ENCODE measurements around the gene DNAJC11.
"Not testable (repeated sequence)": the region's sequence is repeated elsewhere in the genome, so short reads cannot be mapped to it uniquely, and the experiment has no call there.

DNAJC11 gene

DNA sequence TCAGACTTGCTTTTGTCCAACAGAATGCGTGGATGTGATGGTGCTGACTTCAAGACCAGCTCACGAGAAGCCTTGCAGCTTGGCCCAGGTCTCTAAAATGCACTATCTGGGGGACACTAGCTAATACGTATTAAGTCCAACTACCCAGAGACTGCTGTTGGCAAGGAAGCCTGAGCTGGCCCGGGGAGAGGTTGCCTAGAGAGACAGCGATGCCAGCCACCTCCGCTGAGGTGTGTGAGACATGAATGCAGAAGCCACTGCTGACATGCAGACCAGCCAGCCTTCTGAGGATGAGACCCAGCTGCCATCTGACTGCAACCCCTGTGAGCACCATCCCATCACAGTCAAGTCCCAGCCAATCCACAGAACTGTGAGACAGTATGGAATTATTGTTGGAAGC is 44.5 kb downstream of the DNAJC11 start:
- H3K27me3 ChIP-seq (replicated peaks; ENCODE audit: control insufficient read depth, insufficient read depth, low read length, poor library complexity, severe bottlenecking): no peaks in the 10 kb centered on the region
- no peak for DNase-seq
- no peaks in the 10 kb centered on the region for H3K4me1 ChIP-seq (ENCODE audit: control insufficient read depth, insufficient read depth, low read length, poor library complexity, severe bottlenecking)
- H3K36me3 ChIP-seq (ENCODE audit: control insufficient read depth, insufficient read depth, low read length): peaks cover 16% of the 10 kb centered on the region
- no peaks in the 10 kb centered on the region for H3K9me3 ChIP-seq (ENCODE audit: control insufficient read depth, low read length)
- no peak overlapping the region for H3K27ac ChIP-seq (ENCODE audit: insufficient read depth, low read length, poor library complexity, severe bottlenecking)
- no peak overlapping the region for H3K4me3 ChIP-seq (ENCODE audit: insufficient read depth, low read depth, low read length, poor library complexity, severe bottlenecking)

DNA sequence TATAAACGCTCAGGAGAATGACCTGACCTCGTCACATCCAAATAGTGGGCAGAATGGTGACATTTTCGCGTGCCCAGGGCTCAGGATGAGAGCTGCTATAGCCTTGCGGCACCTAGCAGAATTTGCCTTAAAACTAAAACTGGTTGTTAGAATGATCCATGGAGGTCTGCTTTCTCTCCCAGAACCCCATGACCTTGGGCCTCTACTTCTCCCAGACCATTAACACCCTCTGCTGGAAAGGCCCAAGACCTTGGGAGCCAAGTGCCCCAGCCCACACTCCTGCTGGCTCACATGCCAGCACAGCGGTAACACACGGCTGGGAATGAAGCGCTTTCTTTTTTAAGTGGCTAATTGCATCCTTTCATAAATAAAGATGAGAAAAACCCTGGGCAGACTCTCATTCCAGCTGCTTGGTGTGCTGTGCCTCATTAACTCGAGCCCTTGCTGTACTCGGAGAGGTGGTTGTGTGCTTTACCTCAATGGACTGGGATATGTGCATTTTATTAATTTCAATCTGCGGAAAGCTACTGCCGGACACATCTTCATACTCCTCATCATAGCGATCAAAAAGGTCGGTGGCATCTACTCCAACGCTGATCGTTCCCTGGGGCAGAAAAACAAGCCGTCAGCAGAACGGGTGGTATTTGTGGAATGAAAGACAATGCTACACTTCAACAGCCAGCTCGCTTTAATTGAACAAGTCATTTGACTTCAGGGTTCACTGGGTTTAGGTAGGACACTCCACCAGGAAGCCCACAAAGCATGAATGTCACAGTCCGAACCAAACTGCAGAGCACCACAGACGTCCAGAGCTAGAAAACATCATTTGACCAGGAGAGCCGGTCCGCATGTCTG is 48.0 kb downstream of the DNAJC11 start:
- Histone ChIP-seq H3K27me3 (replicated peaks; ENCODE audit: control insufficient read depth, insufficient read depth, low read length, poor library complexity, severe bottlenecking) (no peaks in the 10 kb centered on the region), H3K27ac (ENCODE audit: insufficient read depth, low read length, poor library complexity, severe bottlenecking) (no peak overlapping the region), H3K36me3 (ENCODE audit: control insufficient read depth, insufficient read depth, low read length) (peaks cover 26% of the 10 kb centered on the region), H3K9me3 (ENCODE audit: control insufficient read depth, low read length) (no peaks in the 10 kb centered on the region), H3K4me3 (ENCODE audit: insufficient read depth, low read depth, low read length, poor library complexity, severe bottlenecking) (no peak overlapping the region), H3K4me1 (ENCODE audit: control insufficient read depth, insufficient read depth, low read length, poor library complexity, severe bottlenecking) (no peaks in the 10 kb centered on the region)
- DNase-seq: no peak

DNA sequence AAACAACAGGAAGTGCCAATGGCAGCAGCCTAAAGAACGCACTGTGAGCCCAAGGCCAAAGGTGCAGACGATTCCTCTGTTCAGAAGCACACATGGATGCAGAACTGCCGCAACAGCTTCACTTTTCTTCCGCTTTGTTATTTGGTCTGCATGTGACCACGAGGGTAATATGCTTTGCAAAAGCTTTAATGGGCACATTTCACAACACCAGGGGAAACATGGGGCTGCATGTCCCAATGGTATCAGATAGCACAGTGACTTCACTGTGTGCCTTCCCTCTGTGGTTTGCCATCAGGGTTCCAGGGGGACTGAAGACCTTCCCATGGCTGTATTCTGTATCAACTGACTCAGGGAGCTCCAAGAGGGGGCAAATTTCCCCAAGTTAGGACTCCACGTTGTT is 48.6 kb downstream of the DNAJC11 start:
- no peak for DNase-seq
- no peak overlapping the region for H3K27ac ChIP-seq (ENCODE audit: insufficient read depth, low read length, poor library complexity, severe bottlenecking)
- peaks cover 26% of the 10 kb centered on the region for H3K36me3 ChIP-seq (ENCODE audit: control insufficient read depth, insufficient read depth, low read length)
- H3K9me3 ChIP-seq (ENCODE audit: control insufficient read depth, low read length): no peaks in the 10 kb centered on the region
- H3K27me3 ChIP-seq (replicated peaks; ENCODE audit: control insufficient read depth, insufficient read depth, low read length, poor library complexity, severe bottlenecking): no peaks in the 10 kb centered on the region
- no peaks in the 10 kb centered on the region for H3K4me1 ChIP-seq (ENCODE audit: control insufficient read depth, insufficient read depth, low read length, poor library complexity, severe bottlenecking)
- no peak overlapping the region for H3K4me3 ChIP-seq (ENCODE audit: insufficient read depth, low read depth, low read length, poor library complexity, severe bottlenecking)

DNA sequence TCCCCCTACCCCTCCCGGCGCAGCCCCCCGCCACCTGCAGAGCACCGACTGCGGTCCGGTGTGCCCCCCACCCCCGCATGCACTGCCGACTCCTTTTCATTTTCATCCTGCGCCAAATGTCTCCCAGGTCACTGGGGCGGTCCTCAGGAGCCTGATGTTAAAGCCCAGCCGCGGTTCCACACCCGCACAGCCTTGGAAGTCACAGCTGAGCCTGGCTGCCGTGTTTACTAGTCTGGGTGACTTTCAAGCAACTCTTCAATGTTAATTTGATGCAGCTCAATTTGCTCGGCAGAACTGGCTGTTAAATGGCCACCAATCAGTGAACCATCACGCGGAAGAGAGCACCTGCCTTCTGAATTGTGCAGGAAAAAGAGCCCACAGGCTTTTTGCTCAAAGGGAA is 49.7 kb downstream of the DNAJC11 start:
- DNase-seq: no peak
- no peaks in the 10 kb centered on the region for H3K27me3 ChIP-seq (replicated peaks; ENCODE audit: control insufficient read depth, insufficient read depth, low read length, poor library complexity, severe bottlenecking)
- no peak overlapping the region for H3K27ac ChIP-seq (ENCODE audit: insufficient read depth, low read length, poor library complexity, severe bottlenecking)
- H3K4me1 ChIP-seq (ENCODE audit: control insufficient read depth, insufficient read depth, low read length, poor library complexity, severe bottlenecking): no peaks in the 10 kb centered on the region
- no peaks in the 10 kb centered on the region for H3K9me3 ChIP-seq (ENCODE audit: control insufficient read depth, low read length)
- no peak overlapping the region for H3K4me3 ChIP-seq (ENCODE audit: insufficient read depth, low read depth, low read length, poor library complexity, severe bottlenecking)
- peaks cover 26% of the 10 kb centered on the region for H3K36me3 ChIP-seq (ENCODE audit: control insufficient read depth, insufficient read depth, low read length)

DNA sequence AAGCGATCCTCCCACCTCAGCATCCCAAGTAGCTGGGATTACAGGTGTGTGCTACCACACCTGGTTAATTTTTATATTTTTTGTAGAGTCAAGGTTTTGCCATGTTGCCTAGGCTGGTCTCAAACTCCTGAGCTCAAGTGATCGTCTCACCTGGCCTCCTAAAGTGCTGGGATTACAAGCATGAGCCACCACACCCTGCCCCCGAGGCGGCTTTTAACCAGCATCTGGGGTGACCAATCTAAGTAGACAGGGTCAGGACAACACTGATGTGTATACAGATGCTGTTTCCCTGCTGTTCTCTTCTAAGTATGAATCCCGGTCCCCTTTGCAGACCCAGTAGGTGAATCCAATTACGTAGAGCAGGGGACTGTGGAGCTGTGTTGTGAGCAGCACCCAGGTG is 53.1 kb downstream of the DNAJC11 start:
- Histone ChIP-seq H3K27me3 (replicated peaks; ENCODE audit: control insufficient read depth, insufficient read depth, low read length, poor library complexity, severe bottlenecking) (no peaks in the 10 kb centered on the region), H3K27ac (ENCODE audit: insufficient read depth, low read length, poor library complexity, severe bottlenecking) (no peak overlapping the region), H3K4me3 (ENCODE audit: insufficient read depth, low read depth, low read length, poor library complexity, severe bottlenecking) (no peak overlapping the region), H3K9me3 (ENCODE audit: control insufficient read depth, low read length) (no peaks in the 10 kb centered on the region), H3K36me3 (ENCODE audit: control insufficient read depth, insufficient read depth, low read length) (peaks cover 27% of the 10 kb centered on the region), H3K4me1 (ENCODE audit: control insufficient read depth, insufficient read depth, low read length, poor library complexity, severe bottlenecking) (peaks cover 3% of the 10 kb centered on the region)
- no peak for DNase-seq

DNA sequence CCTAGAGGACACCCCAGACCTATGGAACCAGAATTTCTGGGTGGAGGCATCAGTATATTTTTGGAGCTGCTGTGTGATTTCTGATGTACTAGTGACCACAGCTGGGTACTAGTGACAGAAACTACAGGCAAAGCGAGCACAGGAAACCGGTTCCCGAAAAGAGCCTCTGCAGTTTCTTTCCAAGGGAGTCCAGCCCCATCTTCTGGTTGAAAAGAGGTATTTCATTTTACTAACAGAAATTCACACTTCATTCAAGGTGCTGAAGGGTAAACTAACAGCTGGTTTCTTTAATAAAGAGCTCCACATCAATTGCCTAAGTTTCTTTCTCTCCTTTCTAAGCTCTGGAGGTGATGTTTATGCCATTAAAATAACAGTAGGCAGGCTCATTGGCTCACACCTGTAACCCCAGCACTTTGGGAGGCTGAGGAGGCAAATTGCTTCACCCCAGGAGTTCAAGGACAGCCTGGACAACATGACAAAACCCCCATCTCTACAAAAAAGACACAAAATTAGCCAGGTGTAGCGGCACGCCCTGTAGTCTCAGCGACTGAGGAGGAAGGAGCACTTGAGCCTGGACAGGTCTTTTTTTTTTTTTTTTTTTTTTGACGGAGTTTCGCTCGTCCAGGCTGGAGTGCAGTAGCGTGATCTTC is 55.0 kb downstream of the DNAJC11 start:
- Histone ChIP-seq H3K36me3 (ENCODE audit: control insufficient read depth, insufficient read depth, low read length) (peaks cover 9% of the 10 kb centered on the region), H3K4me1 (ENCODE audit: control insufficient read depth, insufficient read depth, low read length, poor library complexity, severe bottlenecking) (peaks cover 3% of the 10 kb centered on the region), H3K9me3 (ENCODE audit: control insufficient read depth, low read length) (no peaks in the 10 kb centered on the region), H3K27me3 (replicated peaks; ENCODE audit: control insufficient read depth, insufficient read depth, low read length, poor library complexity, severe bottlenecking) (no peaks in the 10 kb centered on the region), H3K4me3 (ENCODE audit: insufficient read depth, low read depth, low read length, poor library complexity, severe bottlenecking) (no peak overlapping the region), H3K27ac (ENCODE audit: insufficient read depth, low read length, poor library complexity, severe bottlenecking) (no peak overlapping the region)
- no peak for DNase-seq

DNA sequence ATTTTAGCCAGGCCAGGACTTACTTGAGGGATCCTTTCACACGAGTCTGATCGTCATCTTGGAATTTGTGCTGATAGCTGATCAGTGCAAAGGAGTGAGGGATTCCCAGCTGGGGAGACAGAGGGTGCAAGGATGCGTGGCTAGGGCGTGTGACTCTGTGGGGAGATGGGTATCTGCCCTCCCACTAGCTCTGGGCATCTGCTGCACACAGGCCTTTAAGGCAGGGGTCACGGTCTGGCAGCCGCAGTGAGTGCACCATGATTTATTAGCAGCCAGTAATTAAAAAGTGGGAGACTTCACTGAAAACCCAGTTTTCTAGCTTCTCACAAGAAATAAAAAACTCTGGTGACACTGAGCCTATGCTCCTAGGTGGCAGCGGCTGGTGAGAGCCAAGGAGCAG is 56.6 kb downstream of the DNAJC11 start:
- peaks cover 3% of the 10 kb centered on the region for H3K4me1 ChIP-seq (ENCODE audit: control insufficient read depth, insufficient read depth, low read length, poor library complexity, severe bottlenecking)
- no peaks in the 10 kb centered on the region for H3K27me3 ChIP-seq (replicated peaks; ENCODE audit: control insufficient read depth, insufficient read depth, low read length, poor library complexity, severe bottlenecking)
- peaks cover 6% of the 10 kb centered on the region for H3K36me3 ChIP-seq (ENCODE audit: control insufficient read depth, insufficient read depth, low read length)
- no peak overlapping the region for H3K27ac ChIP-seq (ENCODE audit: insufficient read depth, low read length, poor library complexity, severe bottlenecking)
- H3K4me3 ChIP-seq (ENCODE audit: insufficient read depth, low read depth, low read length, poor library complexity, severe bottlenecking): no peak overlapping the region
- no peaks in the 10 kb centered on the region for H3K9me3 ChIP-seq (ENCODE audit: control insufficient read depth, low read length)
- no peak for DNase-seq

DNA sequence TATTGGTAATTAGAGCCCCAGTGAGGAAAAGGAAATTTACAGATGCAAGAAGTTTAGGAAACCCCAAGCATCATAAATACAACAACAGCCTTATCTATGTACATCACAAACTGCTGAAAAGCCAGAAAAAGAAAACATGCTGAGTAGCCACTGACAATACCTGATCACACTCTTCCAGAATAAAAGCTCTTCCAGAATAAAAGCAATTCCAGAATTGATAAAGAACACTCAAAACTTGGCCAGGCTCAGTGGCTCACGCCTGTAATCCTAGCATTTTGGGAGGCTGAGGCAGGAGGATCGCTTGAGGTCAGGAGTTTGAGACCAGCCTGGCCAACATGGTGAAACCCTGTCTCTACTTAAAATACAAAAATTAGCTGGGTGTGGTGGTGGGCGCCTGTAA is 60.7 kb downstream of the DNAJC11 start:
- not testable (repeated sequence) for DNase-seq; H3K9me3 ChIP-seq (ENCODE audit: control insufficient read depth, low read length); H3K4me3 ChIP-seq (ENCODE audit: insufficient read depth, low read depth, low read length, poor library complexity, severe bottlenecking); H3K27me3 ChIP-seq (replicated peaks; ENCODE audit: control insufficient read depth, insufficient read depth, low read length, poor library complexity, severe bottlenecking); H3K27ac ChIP-seq (ENCODE audit: insufficient read depth, low read length, poor library complexity, severe bottlenecking); H3K4me1 ChIP-seq (ENCODE audit: control insufficient read depth, insufficient read depth, low read length, poor library complexity, severe bottlenecking)
- peaks cover 43% of the 10 kb centered on the region for H3K36me3 ChIP-seq (ENCODE audit: control insufficient read depth, insufficient read depth, low read length)

DNA sequence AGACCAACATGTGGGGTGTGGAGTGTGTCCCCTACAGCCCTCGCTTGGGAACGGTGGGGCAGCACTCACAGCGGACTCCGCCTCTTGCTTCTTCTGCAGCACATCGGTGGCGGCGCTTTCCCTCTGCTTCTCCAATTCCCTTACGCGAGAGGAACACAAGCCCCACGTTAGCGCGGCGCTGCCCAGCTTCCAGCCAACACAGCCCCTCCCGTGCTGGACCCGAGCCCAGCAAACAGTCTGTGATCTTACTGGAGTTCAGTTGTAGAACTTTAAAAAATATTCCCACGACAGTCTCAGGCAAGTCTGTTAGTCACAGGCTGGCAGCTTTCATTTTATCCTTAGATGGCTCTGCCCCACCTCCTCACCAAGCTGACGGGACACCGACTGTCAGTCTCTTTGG is 63.4 kb downstream of the DNAJC11 start:
- Histone ChIP-seq H3K27ac (ENCODE audit: insufficient read depth, low read length, poor library complexity, severe bottlenecking) (no peak overlapping the region), H3K36me3 (ENCODE audit: control insufficient read depth, insufficient read depth, low read length) (peaks cover 59% of the 10 kb centered on the region), H3K27me3 (replicated peaks; ENCODE audit: control insufficient read depth, insufficient read depth, low read length, poor library complexity, severe bottlenecking) (no peaks in the 10 kb centered on the region)

DNA sequence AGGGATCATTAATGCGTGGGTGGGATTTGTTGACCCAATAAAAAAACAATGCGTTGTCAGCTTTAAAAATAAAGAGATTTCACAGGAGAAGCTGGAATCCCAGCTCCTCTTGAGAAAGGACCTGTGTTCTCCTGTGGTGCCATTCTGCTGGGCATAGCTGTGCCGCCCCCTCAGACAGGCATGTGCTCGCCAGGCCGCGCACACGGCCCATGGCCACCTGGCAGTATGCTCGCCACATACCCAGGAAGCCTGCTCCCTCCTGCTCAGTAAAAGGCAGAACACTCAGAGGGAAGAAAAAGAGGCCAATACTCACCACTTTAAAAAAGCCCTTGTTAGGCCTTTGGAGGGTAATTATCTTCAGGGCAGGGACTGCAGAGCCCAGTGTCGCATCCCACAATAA is 63.8 kb downstream of the DNAJC11 start:
- no peaks in the 10 kb centered on the region for H3K4me1 ChIP-seq (ENCODE audit: control insufficient read depth, insufficient read depth, low read length, poor library complexity, severe bottlenecking)
- no peaks in the 10 kb centered on the region for H3K27me3 ChIP-seq (replicated peaks; ENCODE audit: control insufficient read depth, insufficient read depth, low read length, poor library complexity, severe bottlenecking)
- no peak overlapping the region for H3K27ac ChIP-seq (ENCODE audit: insufficient read depth, low read length, poor library complexity, severe bottlenecking)
- H3K9me3 ChIP-seq (ENCODE audit: control insufficient read depth, low read length): no peaks in the 10 kb centered on the region
- H3K4me3 ChIP-seq (ENCODE audit: insufficient read depth, low read depth, low read length, poor library complexity, severe bottlenecking): no peak overlapping the region
- peaks cover 64% of the 10 kb centered on the region for H3K36me3 ChIP-seq (ENCODE audit: control insufficient read depth, insufficient read depth, low read length)
- no peak for DNase-seq

More for the DNA sequence above, 63.4 kb downstream of the DNAJC11 start:
- no peak for DNase-seq
- Histone ChIP-seq H3K4me1 (ENCODE audit: control insufficient read depth, insufficient read depth, low read length, poor library complexity, severe bottlenecking) (no peaks in the 10 kb centered on the region), H3K4me3 (ENCODE audit: insufficient read depth, low read depth, low read length, poor library complexity, severe bottlenecking) (no peak overlapping the region), H3K9me3 (ENCODE audit: control insufficient read depth, low read length) (no peaks in the 10 kb centered on the region)

All from effector memory CD4-positive, alpha-beta T cell (primary cell).